DOHH2 (cell line): Measurements from ENCODE around the gene BMPER.

ENCODE experiments used
- H3F3A ChIP-seq: fragments of 200-600 bp; sonication (generic), shearing (Covaris generic); 2 replicates; pipeline ENCODE4 v1.6.0; 2016; ENCODE audit warnings: antibody characterized with exemption, mild to moderate bottlenecking; ENCODE audit not compliant: control insufficient read depth, insufficient read depth
- H3K27ac ChIP-seq: fragments of 200-600 bp; sonication (generic); 2 replicates; pipeline ENCODE4 v1.5.1; 2014; ENCODE audit warnings: low read depth, mild to moderate bottlenecking, low read length, moderate library complexity
- H3K27me3 ChIP-seq: fragments of 200-600 bp; sonication (generic); 2 replicates; pipeline ENCODE4 v1.6.1; 2014; ENCODE audit warnings: mild to moderate bottlenecking, low read length, mixed read lengths; ENCODE audit not compliant: control insufficient read depth
- H3K36me3 ChIP-seq: fragments of 200-600 bp; sonication (generic); 2 replicates; pipeline ENCODE4 v1.6.1; 2014; ENCODE audit warnings: mild to moderate bottlenecking, low read length, moderate library complexity, mixed read lengths; ENCODE audit not compliant: control insufficient read depth
- H3K4me1 ChIP-seq: fragments of 200-600 bp; sonication (generic); 2 replicates; pipeline ENCODE4 v1.6.1; 2014; ENCODE audit warnings: mild to moderate bottlenecking, low read length, mixed read lengths; ENCODE audit not compliant: control insufficient read depth
- H3K4me2 ChIP-seq: fragments of 200-600 bp; sonication (generic); 2 replicates; pipeline ENCODE4 v1.6.0; 2014; ENCODE audit warnings: mild to moderate bottlenecking, low read length, moderate library complexity
- H3K4me3 ChIP-seq: fragments of 200-600 bp; sonication (generic); 2 replicates; pipeline ENCODE4 v1.5.1; 2014; ENCODE audit warnings: mild to moderate bottlenecking, low read length, mixed read lengths
- H3K79me2 ChIP-seq: fragments of 200-600 bp; sonication (generic); 2 replicates; pipeline ENCODE4 v1.6.1; 2014; ENCODE audit warnings: mild to moderate bottlenecking, low read length, mixed read lengths; ENCODE audit not compliant: control insufficient read depth
- H3K9me2 ChIP-seq: fragments of 200-600 bp; sonication (generic); replicated peaks from 2 replicates; pipeline ENCODE4 v1.6.1; 2014; ENCODE audit warnings: mild to moderate bottlenecking, low read length, mixed read lengths; ENCODE audit not compliant: control insufficient read depth
- H3K9me3 ChIP-seq: fragments of 200-600 bp; sonication (generic); 2 replicates; pipeline ENCODE4 v1.6.1; 2014; ENCODE audit warnings: antibody characterized with exemption, low read length, mixed read lengths; ENCODE audit not compliant: control insufficient read depth, insufficient read depth
- H4K20me1 ChIP-seq: fragments of 200-600 bp; sonication (generic); 2 replicates; pipeline ENCODE4 v1.6.0; 2014; ENCODE audit warnings: low read depth, mild to moderate bottlenecking, antibody characterized with exemption, low read length, moderate library complexity; ENCODE audit not compliant: control insufficient read depth, insufficient read depth
- EZH2phosphoT487 ChIP-seq: fragments of 200-600 bp; sonication (generic); IDR thresholded peaks from 2 replicates; pipeline ENCODE4 v1.6.1; 2017; ENCODE audit warnings: borderline replicate concordance, mild to moderate bottlenecking, antibody characterized with exemption, low read length, moderate library complexity, mixed read lengths
- TF ChIP-seq, protein P1 (sequence below): fragments of 200-600 bp; sonication (generic); IDR thresholded peaks from one replicate; pipeline ENCODE4 v1.5.1; 2014; ENCODE audit warnings: antibody characterized with exemption, mild to moderate bottlenecking, low read depth, low read length; ENCODE audit not compliant: poor library complexity, severe bottlenecking

BMPER gene

DNA sequence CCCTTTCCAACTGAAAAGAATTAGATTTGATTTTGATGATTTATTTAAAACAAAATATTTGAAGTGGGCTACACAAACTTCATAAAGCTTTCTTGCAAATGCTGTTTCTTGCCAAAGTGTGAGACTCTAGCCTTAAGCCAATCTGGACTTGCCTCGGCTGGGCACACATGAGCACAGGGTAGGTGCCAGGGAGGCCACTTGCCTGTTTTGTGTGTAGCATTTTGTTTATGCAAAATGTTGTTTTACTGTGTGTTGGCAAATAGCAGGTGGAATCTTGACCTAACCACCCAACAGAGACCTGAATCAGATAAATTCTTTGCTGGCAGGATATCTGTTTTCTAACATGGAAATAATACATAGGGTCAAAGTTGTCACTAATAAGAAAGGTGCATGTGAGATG, 161.1 kb downstream of the BMPER start:
- Histone ChIP-seq H3K36me3 (no peaks in the 10 kb centered on the region), H3K79me2 (no peaks in the 10 kb centered on the region), H3K4me3 (no peak overlapping the region), H3K9me3 (no peaks in the 10 kb centered on the region), H3K27ac (no peak overlapping the region), H3K9me2 (no peaks in the 10 kb centered on the region), H3K4me1 (no peaks in the 10 kb centered on the region), H3K4me2 (no peak overlapping the region), H4K20me1 (no peaks in the 10 kb centered on the region), H3F3A (no peaks in the 10 kb centered on the region), H3K27me3 (no peaks in the 10 kb centered on the region)
- no peak for TF ChIP-seq EZH2phosphoT487
- TF ChIP-seq, protein P1, sequence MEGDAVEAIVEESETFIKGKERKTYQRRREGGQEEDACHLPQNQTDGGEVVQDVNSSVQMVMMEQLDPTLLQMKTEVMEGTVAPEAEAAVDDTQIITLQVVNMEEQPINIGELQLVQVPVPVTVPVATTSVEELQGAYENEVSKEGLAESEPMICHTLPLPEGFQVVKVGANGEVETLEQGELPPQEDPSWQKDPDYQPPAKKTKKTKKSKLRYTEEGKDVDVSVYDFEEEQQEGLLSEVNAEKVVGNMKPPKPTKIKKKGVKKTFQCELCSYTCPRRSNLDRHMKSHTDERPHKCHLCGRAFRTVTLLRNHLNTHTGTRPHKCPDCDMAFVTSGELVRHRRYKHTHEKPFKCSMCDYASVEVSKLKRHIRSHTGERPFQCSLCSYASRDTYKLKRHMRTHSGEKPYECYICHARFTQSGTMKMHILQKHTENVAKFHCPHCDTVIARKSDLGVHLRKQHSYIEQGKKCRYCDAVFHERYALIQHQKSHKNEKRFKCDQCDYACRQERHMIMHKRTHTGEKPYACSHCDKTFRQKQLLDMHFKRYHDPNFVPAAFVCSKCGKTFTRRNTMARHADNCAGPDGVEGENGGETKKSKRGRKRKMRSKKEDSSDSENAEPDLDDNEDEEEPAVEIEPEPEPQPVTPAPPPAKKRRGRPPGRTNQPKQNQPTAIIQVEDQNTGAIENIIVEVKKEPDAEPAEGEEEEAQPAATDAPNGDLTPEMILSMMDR, result no peak

DNA sequence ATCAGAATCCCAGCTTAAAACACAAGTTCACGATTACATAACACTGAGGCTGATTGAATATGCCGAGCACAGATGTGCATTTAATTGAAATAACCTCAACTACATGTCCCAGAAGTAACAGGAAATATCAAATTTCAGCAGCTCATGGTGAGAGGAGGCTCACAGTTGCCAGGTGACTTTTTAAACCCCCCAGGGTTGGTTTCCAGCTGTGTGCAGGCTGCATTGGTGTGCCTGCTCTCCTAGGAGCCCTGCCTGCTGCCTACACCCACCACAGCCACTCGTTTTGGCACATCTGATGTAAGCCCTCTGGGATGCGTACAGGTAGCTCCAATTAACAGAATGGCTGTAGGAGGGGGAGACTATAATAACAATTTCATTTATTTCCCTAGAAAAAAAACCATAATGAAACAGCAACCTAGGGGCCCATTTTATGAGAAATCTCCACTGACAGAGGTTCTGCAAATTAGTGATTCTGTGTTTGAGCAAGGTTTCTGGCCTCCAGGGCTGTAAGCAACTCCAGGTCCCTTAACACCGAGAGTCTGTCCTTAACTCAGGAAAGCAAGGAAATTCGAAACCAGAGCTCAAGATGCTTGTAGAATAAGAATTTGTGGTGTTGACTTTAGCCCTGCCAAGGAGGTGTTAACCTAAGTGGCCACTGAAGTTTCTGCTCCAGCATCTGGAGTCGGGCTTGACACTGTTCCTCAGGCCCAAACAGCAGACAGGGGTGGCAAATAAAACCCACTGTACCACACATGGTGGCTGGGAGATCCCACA, 161.9 kb downstream of the BMPER start:
- no peak for TF ChIP-seq EZH2phosphoT487
- TF ChIP-seq, protein P1, result no peak
- no peak overlapping the region for H3K27ac ChIP-seq

DNA sequence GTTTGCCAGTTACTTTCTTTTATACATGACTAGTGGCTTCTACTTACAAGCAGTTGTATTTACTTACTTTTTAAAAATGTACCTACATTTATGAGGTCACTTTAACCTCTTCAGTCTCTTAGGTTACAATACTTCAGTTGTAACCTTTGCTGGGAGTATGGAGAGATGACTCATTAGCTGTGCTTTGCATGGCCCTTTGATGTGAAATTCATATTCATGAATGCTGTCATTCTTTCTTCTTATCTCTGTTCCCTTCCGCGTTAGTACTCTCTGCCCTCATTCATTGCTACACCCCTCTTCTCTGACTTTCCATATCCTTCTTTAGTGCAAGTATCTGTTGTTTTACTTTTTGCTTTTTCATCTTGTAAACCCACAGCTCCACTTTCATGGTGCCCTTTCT, 164.3 kb downstream of the BMPER start:
- no peaks in the 10 kb centered on the region for H3F3A ChIP-seq
- no peaks in the 10 kb centered on the region for H3K79me2 ChIP-seq
- H4K20me1 ChIP-seq, result no peaks in the 10 kb centered on the region
- TF ChIP-seq, protein P1, result no peak
- no peak for TF ChIP-seq EZH2phosphoT487
- H3K36me3 ChIP-seq, result no peaks in the 10 kb centered on the region
- H3K4me2 ChIP-seq, result no peak overlapping the region
- H3K4me1 ChIP-seq, result no peaks in the 10 kb centered on the region
- no peaks in the 10 kb centered on the region for H3K9me2 ChIP-seq
- no peak overlapping the region for H3K4me3 ChIP-seq
- no peaks in the 10 kb centered on the region for H3K9me3 ChIP-seq
- no peaks in the 10 kb centered on the region for H3K27me3 ChIP-seq
- H3K27ac ChIP-seq, result no peak overlapping the region

More for the DNA sequence above, 161.9 kb downstream of the BMPER start:
- Histone ChIP-seq H3K36me3 (no peaks in the 10 kb centered on the region), H3K27me3 (no peaks in the 10 kb centered on the region), H4K20me1 (no peaks in the 10 kb centered on the region), H3K4me1 (no peaks in the 10 kb centered on the region), H3K4me3 (no peak overlapping the region), H3K79me2 (no peaks in the 10 kb centered on the region), H3K9me2 (no peaks in the 10 kb centered on the region), H3K4me2 (no peak overlapping the region), H3K9me3 (no peaks in the 10 kb centered on the region), H3F3A (no peaks in the 10 kb centered on the region)
